ENCODE measurements around the gene NRAS.

GRCh38 chr1:114753143-114753542, 36.6 kb upstream of the NRAS start:
- TF ChIP-seq EZH2phosphoT487 (IDR thresholded peaks at IDR 0.05; ENCODE audit: insufficient read depth, low read depth), result no peak
- TF ChIP-seq EZH2 (IDR thresholded peaks at IDR 0.05; ENCODE audit: insufficient read depth, poor library complexity, severe bottlenecking), result no peak

All from GM23248 (cell line).